NOMO-1 treated with DMSO at 0.1 percent for 48 hours (cell line): Measurements from ENCODE around the gene CTSZ.

Experiments
- DNase-seq: peaks from one replicate; lab custom pipeline; 2025; ENCODE audit not compliant: unreplicated experiment; lab: John Stamatoyannopoulos, UW

Gene CTSZ

GRCh38 chr20:59032023-59032712, 25.1 kb upstream of the CTSZ start, which contains the start of gene ATP5F1E:
TSS of gene ATP5F1E (minus strand) at chr20:59032335. CDS start at chr20:59032251, 84 bp downstream.
- DNase-seq, result peak; percentile 97

GRCh38 chr20:59031564-59032022, 24.5 kb upstream of the CTSZ start:
- peak; percentile 12 for DNase-seq

GRCh38 chr20:59030911-59031563, 24.0 kb upstream of the CTSZ start:
- DNase-seq, result peak; percentile 17

- DNase-seq, result no peak
These were observed 21.8 kb upstream of the CTSZ start for GRCh38 chr20:59028812-59029211.

- no peak for DNase-seq
These were observed 20.8 kb upstream of the CTSZ start for GRCh38 chr20:59027741-59028320.

GRCh38 chr20:59026904-59027740, 20.1 kb upstream of the CTSZ start:
- DNase-seq, result no peak

- DNase-seq, result no peak
These were observed 18.5 kb upstream of the CTSZ start for GRCh38 chr20:59025511-59025910.

GRCh38 chr20:59025086-59025485, 18.0 kb upstream of the CTSZ start:
- DNase-seq, result no peak

- DNase-seq, result no peak
These were observed 17.1 kb upstream of the CTSZ start for GRCh38 chr20:59024111-59024530.

GRCh38 chr20:59023616-59024015, 16.6 kb upstream of the CTSZ start:
- DNase-seq, result no peak

- no peak for DNase-seq
These were observed 15.7 kb upstream of the CTSZ start for GRCh38 chr20:59022754-59023153.

- no peak for DNase-seq
These were observed 14.0 kb upstream of the CTSZ start for GRCh38 chr20:59020938-59021551.

- DNase-seq, result no peak
These were observed 12.2 kb upstream of the CTSZ start, which contains the start of gene TUBB1 for GRCh38 chr20:59019217-59019616. TSS of gene TUBB1 (plus strand) at chr20:59019429. CDS start at chr20:59019523, 94 bp downstream.

- DNase-seq, result no peak
These were observed 11.8 kb upstream of the CTSZ start for GRCh38 chr20:59018817-59019216.

GRCh38 chr20:59017493-59018231, 10.6 kb upstream of the CTSZ start:
- no peak for DNase-seq

GRCh38 chr20:59016795-59017492, 9.9 kb upstream of the CTSZ start:
- peak; percentile 4 for DNase-seq

GRCh38 chr20:59015812-59016711, 9.0 kb upstream of the CTSZ start:
- no peak for DNase-seq

- DNase-seq, result no peak
These were observed 8.4 kb upstream of the CTSZ start for GRCh38 chr20:59015411-59015810.
